Epithelial cell of esophagus (primary cell): ENCODE results near the gene XKR8.

Experiments used
- DNase-seq: peaks from one replicate; pipeline ENCODE4 v3.0.0; 2010; ENCODE audit warnings: low read depth
- H3K4me3 ChIP-seq: 2 replicates; pipeline ENCODE4 v1.5.1; 2011; ENCODE audit warnings: mild to moderate bottlenecking, low read length, control low read depth
- TF ChIP-seq, protein P1 (sequence below): IDR thresholded peaks from 2 replicates; pipeline ENCODE4 v1.5.1; 2011; ENCODE audit warnings: low read depth, mild to moderate bottlenecking, low read length, control low read depth, inconsistent platforms; ENCODE audit not compliant: insufficient read depth; ENCODE audit errors: missing control alignments

Gene XKR8

DNA sequence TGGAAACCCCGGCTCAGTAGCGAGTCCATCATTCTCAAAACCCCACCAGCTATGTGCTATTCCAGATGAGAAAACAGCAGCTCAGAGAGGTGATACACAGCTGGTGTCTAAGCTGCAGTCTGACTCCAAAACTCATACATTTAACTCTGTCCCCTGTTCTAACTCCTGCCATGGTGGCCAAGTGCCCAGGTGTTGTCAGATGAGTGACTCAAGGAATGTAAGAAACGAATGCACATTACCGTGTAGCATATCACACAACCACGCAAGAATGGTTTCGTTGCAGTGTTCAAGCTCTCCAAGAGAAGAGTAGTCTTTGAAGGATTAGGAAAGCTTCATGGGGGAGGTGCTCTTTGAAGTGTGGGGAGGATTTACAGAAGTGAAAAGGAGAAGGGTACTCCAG is 4.7 kb upstream of the XKR8 start:
- H3K4me3 ChIP-seq: no peak overlapping the region
- no peak for DNase-seq
- TF ChIP-seq, protein P1, sequence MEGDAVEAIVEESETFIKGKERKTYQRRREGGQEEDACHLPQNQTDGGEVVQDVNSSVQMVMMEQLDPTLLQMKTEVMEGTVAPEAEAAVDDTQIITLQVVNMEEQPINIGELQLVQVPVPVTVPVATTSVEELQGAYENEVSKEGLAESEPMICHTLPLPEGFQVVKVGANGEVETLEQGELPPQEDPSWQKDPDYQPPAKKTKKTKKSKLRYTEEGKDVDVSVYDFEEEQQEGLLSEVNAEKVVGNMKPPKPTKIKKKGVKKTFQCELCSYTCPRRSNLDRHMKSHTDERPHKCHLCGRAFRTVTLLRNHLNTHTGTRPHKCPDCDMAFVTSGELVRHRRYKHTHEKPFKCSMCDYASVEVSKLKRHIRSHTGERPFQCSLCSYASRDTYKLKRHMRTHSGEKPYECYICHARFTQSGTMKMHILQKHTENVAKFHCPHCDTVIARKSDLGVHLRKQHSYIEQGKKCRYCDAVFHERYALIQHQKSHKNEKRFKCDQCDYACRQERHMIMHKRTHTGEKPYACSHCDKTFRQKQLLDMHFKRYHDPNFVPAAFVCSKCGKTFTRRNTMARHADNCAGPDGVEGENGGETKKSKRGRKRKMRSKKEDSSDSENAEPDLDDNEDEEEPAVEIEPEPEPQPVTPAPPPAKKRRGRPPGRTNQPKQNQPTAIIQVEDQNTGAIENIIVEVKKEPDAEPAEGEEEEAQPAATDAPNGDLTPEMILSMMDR: no peak

DNA sequence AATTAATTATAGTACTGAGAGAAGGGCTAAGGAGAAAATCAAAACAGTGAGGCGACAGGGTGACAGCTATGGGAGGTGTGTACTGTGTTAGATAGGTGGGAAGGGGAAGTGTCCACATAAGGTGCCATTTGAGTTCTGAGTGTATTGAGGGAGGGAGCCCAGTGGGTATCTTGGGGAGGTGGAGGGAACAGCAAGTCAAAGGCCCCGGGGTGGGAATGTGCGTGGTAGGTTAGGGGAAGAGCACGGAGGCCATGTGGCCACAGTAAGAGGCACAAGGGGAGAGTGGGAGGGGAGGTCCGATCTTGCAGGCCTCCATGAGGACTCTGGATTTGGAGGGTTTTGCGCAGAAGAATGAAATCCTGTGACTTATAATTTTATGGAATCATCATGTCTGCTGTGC is 3.0 kb upstream of the XKR8 start:
- H3K4me3 ChIP-seq: no peak overlapping the region
- TF ChIP-seq, protein P1: no peak
- no peak for DNase-seq

DNA sequence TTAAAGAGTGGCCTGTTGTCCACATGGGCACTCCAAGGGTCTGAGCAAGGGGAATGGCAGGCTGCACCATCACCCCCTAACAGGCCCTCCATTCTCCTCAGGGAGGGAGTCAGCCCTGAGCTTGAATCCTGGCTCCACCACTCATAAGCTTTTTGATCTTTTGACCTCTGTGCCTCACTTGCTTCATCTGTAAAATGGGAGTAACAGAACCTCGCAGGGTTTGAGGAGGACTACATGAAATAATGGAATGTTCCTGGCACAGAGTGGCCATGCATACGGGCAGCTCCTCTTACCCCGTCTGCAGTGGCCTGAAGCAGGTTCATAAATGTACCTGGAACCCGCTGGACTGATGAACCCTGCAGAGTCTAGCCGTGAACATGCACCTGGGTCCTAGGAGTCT is 2.1 kb upstream of the XKR8 start:
- no peak overlapping the region for H3K4me3 ChIP-seq
- DNase-seq: no peak
- TF ChIP-seq, protein P1: no peak

DNA sequence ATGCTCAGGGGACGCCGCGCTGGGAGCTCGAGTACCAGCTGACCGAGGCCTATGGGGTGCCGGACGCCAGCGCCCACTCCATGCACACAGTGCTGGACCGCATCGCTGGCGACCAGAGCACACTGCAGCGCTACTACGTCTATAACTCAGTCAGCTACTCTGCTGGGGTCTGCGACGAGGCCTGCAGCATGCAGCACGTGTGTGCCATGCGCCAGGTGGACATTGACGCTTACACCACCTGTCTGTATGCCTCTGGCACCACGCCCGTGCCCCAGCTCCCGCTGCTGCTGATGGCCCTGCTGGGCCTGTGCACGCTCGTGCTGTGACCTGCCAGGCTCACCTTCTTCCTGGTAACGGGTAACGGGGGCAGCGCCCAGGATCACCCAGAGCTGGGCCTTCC is 1.3 kb upstream of the XKR8 start:
- no peak for DNase-seq
- H3K4me3 ChIP-seq: no peak overlapping the region
- TF ChIP-seq, protein P1: no peak

DNA sequence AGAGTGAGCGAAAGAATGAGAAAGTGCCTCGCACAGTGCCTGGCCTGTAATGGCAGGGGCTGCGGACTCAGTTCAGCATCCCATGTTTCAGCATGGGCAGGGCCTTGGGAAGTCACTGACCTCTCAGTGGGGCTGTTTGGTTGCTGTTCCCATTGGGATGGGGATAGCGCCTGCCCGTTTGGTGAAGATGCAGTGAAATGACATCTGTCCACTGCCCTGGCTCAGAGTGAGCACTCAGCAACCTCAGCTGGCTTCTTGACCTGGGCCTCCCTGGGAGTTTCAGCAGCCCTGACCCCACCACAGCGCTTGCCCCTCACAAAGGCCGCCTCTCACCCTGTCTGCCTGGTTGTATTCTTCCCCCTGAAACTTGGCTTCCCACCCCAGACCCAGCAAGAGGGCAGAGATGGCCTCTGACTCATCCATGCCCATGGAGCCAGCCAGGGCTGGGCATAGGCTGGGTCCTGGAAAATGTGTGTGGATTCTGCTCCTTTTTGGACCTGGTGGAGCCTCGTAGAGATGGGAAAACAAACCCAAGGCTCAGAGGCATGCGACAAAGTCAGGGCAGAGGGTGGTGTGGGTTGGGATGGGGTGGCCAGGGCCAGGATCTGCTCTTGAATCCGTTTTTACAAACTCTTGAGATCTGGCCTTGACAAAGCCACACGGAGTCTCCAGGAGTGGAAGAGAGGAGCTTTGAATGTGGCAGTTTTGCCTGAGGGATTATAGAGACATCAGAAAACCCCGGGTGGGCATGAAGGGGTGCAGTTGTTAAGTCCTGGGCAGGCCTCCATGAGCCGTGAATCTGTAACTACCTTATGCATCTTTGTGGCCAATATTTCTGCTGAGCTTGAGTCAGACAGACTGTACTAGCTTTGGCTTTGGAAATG is 1.2 kb downstream of the XKR8 start:
- H3K4me3 ChIP-seq: peak overlapping the region; percentile 63
- TF ChIP-seq, protein P1: no peak
- DNase-seq: no peak

DNA sequence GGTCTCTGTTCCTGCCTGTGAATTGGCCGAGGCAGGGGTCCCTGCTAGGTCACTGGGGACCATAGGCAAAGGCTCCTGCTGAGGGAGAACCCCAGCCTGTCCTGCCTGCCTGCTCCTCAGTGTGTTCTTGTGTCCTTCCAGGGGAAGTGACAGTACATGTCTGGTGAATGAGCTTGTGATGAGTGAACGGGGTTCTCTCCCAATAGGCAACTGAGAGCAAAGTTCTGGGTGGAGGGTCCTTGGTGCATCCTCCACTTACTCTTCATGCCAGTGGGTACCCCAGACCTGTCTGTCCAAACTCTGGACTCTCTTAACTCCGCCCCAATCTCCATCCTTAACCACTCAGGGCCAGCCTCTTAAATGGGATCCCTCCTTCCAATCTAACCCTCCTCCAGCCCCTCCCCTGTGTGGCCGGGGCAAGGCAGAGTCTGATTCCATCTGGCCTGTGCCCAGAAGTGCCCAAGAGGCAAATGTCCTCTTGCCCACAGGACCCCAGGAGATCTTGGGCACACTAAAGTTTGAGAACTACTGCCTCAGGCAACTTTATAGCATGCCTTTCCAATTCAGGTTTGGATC is 2.0 kb downstream of the XKR8 start:
- H3K4me3 ChIP-seq: no peak overlapping the region
- DNase-seq: no peak
- TF ChIP-seq, protein P1: no peak
